OCI-LY7 (cell line): ENCODE measurements around the gene ZFHX3.

Source experiments
- EZH2phosphoT487 ChIP-seq: fragments of 200-600 bp; sonication (generic); IDR thresholded peaks from 2 replicates; pipeline ENCODE4 v1.6.1; 2018; ENCODE audit warnings: low read depth, borderline replicate concordance, mild to moderate bottlenecking, mixed run types, antibody characterized with exemption, low read length, moderate library complexity, mixed read lengths
- TF ChIP-seq, protein P1 (sequence below): fragments of 200-600 bp; sonication (generic); conservative IDR thresholded peaks from 2 replicates; pipeline ENCODE4 v1.5.1; 2014; ENCODE audit warnings: mild to moderate bottlenecking, antibody characterized with exemption, low read length, moderate library complexity, mixed read lengths

DNA sequence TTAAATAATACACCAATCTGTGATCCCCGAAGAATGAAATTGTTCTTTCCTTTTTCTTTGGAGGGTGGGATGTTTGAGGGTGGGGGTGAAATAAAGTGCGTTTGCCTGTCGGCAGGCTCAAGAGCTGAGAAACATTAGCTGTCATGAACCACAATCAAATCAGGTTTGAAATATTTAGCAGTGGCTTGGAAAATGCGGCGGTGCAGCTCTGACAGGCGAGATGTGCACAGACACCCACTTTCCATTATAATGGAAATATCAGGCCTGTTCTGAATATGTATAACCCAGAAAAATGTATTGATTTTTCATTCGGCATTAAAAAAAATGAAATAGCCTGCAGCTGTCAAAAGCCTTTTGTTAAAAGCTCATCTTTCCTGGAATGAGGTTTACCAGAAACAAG lies 212.8 kb downstream of the ZFHX3 start:
- TF ChIP-seq, protein P1, sequence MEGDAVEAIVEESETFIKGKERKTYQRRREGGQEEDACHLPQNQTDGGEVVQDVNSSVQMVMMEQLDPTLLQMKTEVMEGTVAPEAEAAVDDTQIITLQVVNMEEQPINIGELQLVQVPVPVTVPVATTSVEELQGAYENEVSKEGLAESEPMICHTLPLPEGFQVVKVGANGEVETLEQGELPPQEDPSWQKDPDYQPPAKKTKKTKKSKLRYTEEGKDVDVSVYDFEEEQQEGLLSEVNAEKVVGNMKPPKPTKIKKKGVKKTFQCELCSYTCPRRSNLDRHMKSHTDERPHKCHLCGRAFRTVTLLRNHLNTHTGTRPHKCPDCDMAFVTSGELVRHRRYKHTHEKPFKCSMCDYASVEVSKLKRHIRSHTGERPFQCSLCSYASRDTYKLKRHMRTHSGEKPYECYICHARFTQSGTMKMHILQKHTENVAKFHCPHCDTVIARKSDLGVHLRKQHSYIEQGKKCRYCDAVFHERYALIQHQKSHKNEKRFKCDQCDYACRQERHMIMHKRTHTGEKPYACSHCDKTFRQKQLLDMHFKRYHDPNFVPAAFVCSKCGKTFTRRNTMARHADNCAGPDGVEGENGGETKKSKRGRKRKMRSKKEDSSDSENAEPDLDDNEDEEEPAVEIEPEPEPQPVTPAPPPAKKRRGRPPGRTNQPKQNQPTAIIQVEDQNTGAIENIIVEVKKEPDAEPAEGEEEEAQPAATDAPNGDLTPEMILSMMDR, result no peak
- no peak for TF ChIP-seq EZH2phosphoT487
